Mesothelial cell of epicardium (in vitro differentiated cells): ENCODE measurements around the gene REV3L. TPM values are rescaled to one million over a fixed set of nuclear protein-coding genes. Genes with fewer than 3 reads are reported as not detected.
"Not testable (repeated sequence)": the region's sequence is repeated elsewhere in the genome, so short reads cannot be mapped to it uniquely, and the experiment has no call there.

Experiments
- DNase-seq, 2 experiments: peaks; one replicate each; pipeline ENCODE4 v3.0.0; 2021; ENCODE audit warnings: low spot score in 2 of 2; ENCODE audit not compliant: unreplicated experiment in 2 of 2
- H3K27ac Mint-ChIP-seq: 2 replicates; pipeline ENCODE4 v1.8.0; 2021; ENCODE audit warnings: mixed read lengths
- H3K27me3 Mint-ChIP-seq: 2 replicates; pipeline ENCODE4 v1.8.0; 2021; ENCODE audit warnings: low read depth, mixed read lengths
- H3K36me3 Mint-ChIP-seq: 2 replicates; pipeline ENCODE4 v1.8.0; 2021; ENCODE audit warnings: mixed read lengths
- H3K4me1 Mint-ChIP-seq: 2 replicates; pipeline ENCODE4 v1.8.0; 2021; ENCODE audit warnings: mixed read lengths
- H3K4me3 Mint-ChIP-seq: 2 replicates; pipeline ENCODE4 v1.8.0; 2021; ENCODE audit warnings: mild to moderate bottlenecking, moderate library complexity, mixed read lengths
- H3K9me3 Mint-ChIP-seq: 2 replicates; pipeline ENCODE4 v1.8.0; 2021; ENCODE audit warnings: mixed read lengths
- total RNA-seq: library from RNA; stranded (reverse); gene quantifications from 3 replicates; pipeline ENCODE4 v1.2.1, GENCODE V29; 2021
- TF ChIP-seq, protein P1 (sequence below): fragments of 200-600 bp; sonication (generic); IDR thresholded peaks from one replicate; pipeline ENCODE4 v1.5.0; 2021; ENCODE audit warnings: antibody characterized with exemption; ENCODE audit not compliant: unreplicated experiment

Gene REV3L
- total RNA-seq, 1 donor from 2014 or later: 41.7 TPM

DNA sequence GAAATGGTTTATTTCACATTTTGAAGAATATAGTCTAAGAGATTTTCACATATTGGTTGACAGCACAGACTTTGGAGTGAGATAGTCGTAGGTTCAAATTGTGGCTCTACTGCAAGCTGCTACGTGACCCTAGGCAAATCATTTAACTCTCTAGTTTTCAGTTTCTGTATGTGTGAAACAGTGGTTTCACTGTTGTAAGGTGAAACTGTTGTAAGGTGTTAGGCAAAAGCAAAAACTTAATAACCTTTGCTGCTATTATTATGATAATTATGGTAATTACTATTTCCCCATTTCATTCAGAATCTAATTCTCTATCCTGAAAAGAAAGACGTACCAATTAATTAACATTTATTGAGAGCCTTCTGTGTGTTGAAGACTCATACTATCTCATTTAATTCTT is 144.2 kb downstream of the REV3L start:
- TF ChIP-seq, protein P1, sequence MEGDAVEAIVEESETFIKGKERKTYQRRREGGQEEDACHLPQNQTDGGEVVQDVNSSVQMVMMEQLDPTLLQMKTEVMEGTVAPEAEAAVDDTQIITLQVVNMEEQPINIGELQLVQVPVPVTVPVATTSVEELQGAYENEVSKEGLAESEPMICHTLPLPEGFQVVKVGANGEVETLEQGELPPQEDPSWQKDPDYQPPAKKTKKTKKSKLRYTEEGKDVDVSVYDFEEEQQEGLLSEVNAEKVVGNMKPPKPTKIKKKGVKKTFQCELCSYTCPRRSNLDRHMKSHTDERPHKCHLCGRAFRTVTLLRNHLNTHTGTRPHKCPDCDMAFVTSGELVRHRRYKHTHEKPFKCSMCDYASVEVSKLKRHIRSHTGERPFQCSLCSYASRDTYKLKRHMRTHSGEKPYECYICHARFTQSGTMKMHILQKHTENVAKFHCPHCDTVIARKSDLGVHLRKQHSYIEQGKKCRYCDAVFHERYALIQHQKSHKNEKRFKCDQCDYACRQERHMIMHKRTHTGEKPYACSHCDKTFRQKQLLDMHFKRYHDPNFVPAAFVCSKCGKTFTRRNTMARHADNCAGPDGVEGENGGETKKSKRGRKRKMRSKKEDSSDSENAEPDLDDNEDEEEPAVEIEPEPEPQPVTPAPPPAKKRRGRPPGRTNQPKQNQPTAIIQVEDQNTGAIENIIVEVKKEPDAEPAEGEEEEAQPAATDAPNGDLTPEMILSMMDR: no peak
- no peaks in the 10 kb centered on the region for H3K27me3 Mint-ChIP-seq
- H3K9me3 Mint-ChIP-seq: no peaks in the 10 kb centered on the region
- H3K36me3 Mint-ChIP-seq: peaks cover 26% of the 10 kb centered on the region
- H3K27ac Mint-ChIP-seq: no peak overlapping the region
- no peaks in the 10 kb centered on the region for H3K4me1 Mint-ChIP-seq
- no peak for DNase-seq
- H3K4me3 Mint-ChIP-seq: no peak overlapping the region

DNA sequence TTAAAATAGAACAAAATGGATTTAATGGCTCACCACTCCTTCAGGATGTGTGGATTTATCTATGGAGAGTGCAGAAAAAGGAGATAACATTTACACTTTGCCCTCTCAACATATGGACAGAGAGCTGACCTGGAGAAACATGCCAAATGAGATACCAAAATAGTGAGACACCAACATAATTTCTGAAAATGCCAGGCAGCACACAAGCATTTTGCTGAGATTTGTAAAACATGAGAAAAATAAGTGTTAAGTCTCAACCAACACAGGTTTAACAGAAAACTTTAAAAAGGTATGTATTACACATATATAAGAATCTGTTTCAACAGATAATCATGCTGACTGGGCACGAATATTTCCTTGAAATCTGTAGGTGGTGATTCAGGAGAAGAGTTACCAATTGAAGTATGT is 145.2 kb downstream of the REV3L start:
- Mint-ChIP-seq H3K4me3 (no peak overlapping the region), H3K27me3 (no peaks in the 10 kb centered on the region), H3K36me3 (peaks cover 29% of the 10 kb centered on the region), H3K9me3 (no peaks in the 10 kb centered on the region), H3K4me1 (no peaks in the 10 kb centered on the region), H3K27ac (no peak overlapping the region)
- no peak for DNase-seq
- TF ChIP-seq, protein P1: no peak

DNA sequence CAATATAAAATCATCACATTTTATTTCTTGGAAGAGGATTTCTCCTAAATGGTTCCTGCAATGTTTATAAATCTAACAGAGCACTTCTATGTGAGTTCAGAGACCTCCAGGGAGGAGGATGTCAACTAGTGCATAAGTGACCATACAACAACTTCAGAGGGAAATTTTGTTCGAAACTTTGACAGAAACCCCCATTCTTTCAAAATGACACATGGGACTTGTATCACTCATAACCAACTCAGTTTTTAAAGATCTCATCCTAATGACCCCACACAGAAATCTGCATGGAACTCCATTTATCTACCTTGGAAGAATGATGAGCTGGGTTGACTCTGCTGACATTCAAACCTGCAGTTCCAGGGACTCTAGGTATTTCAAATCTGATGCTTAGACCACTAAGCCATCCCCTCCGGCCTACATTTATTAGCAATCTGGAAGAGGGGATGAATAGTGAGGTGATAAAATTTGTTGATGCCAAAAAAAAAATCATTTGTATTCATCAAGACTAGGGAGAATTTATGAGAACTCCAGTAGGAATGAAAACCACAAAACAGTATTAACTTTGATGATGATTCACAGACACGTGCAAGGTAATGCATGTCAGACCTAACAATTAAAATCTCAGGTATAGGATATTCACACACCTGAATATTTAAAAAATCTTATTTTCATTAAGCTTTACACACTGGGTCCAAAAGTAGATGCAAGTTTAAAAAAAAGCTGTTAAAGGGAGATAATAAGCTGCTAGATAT is 153.0 kb downstream of the REV3L start:
- TF ChIP-seq, protein P1: no peak
- no peak for DNase-seq
- H3K36me3 Mint-ChIP-seq: peaks cover 45% of the 10 kb centered on the region
- no peaks in the 10 kb centered on the region for H3K9me3 Mint-ChIP-seq
- H3K27me3 Mint-ChIP-seq: no peaks in the 10 kb centered on the region
- H3K27ac Mint-ChIP-seq: no peak overlapping the region
- no peaks in the 10 kb centered on the region for H3K4me1 Mint-ChIP-seq
- H3K4me3 Mint-ChIP-seq: no peak overlapping the region

DNA sequence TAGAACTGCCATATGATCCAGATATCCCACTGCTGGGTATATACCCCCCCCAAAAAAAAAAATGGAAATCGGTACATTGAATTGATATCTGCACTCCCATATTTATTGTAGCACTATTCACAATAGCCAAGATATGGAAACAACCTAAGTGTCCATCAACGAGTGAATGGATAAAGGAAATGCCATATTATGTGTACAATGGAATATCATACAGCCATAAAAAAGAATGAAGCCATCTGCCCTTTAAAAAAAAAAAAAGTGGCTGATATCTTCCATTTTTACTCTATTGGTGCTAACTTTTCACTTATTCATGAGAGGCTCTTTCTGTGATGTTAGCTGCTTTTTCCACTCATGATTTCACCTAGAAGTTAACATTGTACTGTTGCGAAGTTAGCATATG is 156.5 kb downstream of the REV3L start:
- DNase-seq: no peak
- no peak overlapping the region for H3K4me3 Mint-ChIP-seq
- H3K36me3 Mint-ChIP-seq: peaks cover 42% of the 10 kb centered on the region
- H3K4me1 Mint-ChIP-seq: no peaks in the 10 kb centered on the region
- H3K9me3 Mint-ChIP-seq: no peaks in the 10 kb centered on the region
- H3K27ac Mint-ChIP-seq: no peak overlapping the region
- TF ChIP-seq, protein P1: no peak
- H3K27me3 Mint-ChIP-seq: no peaks in the 10 kb centered on the region

DNA sequence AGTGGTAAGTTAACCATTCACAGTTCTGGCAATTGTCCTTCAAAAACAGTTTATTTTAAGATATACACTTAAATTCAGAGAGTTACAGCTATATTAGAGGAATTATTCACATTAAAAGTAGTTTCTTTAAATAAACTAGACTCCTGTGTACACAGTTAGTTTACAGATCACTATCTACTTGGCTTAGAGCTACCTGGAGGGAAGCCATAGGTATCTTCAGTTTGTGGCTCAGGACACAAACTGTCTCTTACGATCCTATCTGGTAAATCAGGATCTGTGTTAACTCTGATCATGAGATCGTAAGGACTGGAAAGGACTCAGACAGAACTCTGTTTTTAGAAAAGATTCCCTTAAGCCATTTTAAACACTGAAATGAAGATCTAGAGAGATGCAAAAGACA is 160.9 kb downstream of the REV3L start:
- TF ChIP-seq, protein P1: no peak
- Mint-ChIP-seq H3K9me3 (no peaks in the 10 kb centered on the region), H3K4me3 (no peak overlapping the region), H3K27me3 (no peaks in the 10 kb centered on the region), H3K36me3 (peaks cover 34% of the 10 kb centered on the region), H3K4me1 (no peaks in the 10 kb centered on the region), H3K27ac (no peak overlapping the region)
- no peak for DNase-seq

DNA sequence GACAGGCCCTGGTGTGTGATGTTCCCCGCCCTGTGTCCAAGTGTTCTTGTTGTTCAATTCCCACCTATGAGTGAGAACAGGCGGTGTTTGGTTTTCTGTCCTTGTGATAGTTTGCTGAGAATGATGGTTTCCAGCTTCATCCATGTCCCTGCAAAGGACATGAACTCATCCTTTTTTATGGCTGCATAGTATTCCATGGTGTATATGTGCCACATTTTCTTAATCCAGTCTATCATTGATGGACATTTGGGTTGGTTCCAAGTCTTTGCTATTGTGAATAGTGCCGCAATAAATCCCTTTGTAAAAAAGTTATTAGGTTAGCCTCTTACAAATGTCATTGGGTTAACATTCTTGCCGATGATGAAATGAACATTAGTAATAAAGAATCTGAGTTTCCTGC is 175.1 kb downstream of the REV3L start:
- H3K27ac Mint-ChIP-seq, H3K4me1 Mint-ChIP-seq, H3K9me3 Mint-ChIP-seq, H3K4me3 Mint-ChIP-seq, H3K27me3 Mint-ChIP-seq, DNase-seq: not testable (repeated sequence)
- peaks cover 42% of the 10 kb centered on the region for H3K36me3 Mint-ChIP-seq
